Astrocyte of the spinal cord (primary cell): ENCODE data around the gene GOLGA7B.

Source experiments
- DNase-seq: peaks from one replicate; pipeline ENCODE4 v3.0.0; 2011; ENCODE audit warnings: low read depth, low spot score
- H3K4me3 ChIP-seq: 2 replicates; pipeline ENCODE4 v1.5.1; 2011; ENCODE audit warnings: low read depth, mild to moderate bottlenecking, low read length, moderate library complexity
- CTCF ChIP-seq: IDR thresholded peaks from 2 replicates; pipeline ENCODE4 v1.5.1; 2012; ENCODE audit warnings: low read depth, mild to moderate bottlenecking, low read length, inconsistent platforms
- in situ Hi-C: cut with HindIII; loops from 2 replicates; pipeline ENCODE4 v1.10.0; 2017; ENCODE audit warnings: low sequenced_read_pairs

GOLGA7B gene

GRCh38 chr10:97920865-97921264, 71.2 kb downstream of the GOLGA7B start:
- TF ChIP-seq CTCF: no peak
- no peak for DNase-seq
- in situ Hi-C loops: no loop called here
- no peak overlapping the region for H3K4me3 ChIP-seq
